Liver (tissue), 9 donors: ENCODE measurements around the gene TMEM163. TPM values are rescaled to one million over a fixed set of nuclear protein-coding genes. Genes with fewer than 3 reads are reported as not detected.

Experiments
- DNase-seq: peaks from one replicate; pipeline ENCODE4 v3.0.0-alpha.2; 2017; ENCODE audit warnings: low spot score
- H3K27ac ChIP-seq, 2 donors: one replicate each; pipeline ENCODE4 v1.7.0; 2013; ENCODE audit warnings: inconsistent platforms in 2 of 2, low read length in 2 of 2, control low read depth in 1 of 2, low read depth in 1 of 2, mild to moderate bottlenecking in 1 of 2
- H3K27me3 ChIP-seq, 4 donors: one replicate each; pipeline versions ENCODE4 v1.6.1 to v1.7.0; 2013; ENCODE audit warnings: low read length in 3 of 4, inconsistent platforms in 1 of 4, mild to moderate bottlenecking in 1 of 4, moderate library complexity in 1 of 4; ENCODE audit not compliant: control insufficient read depth in 4 of 4, insufficient read depth in 4 of 4
- H3K36me3 ChIP-seq, 4 donors: one replicate each; pipeline versions ENCODE4 v1.6.1 to v1.7.0; 2013; ENCODE audit warnings: low read length in 3 of 4, mild to moderate bottlenecking in 3 of 4, low read depth in 1 of 4, moderate library complexity in 1 of 4; ENCODE audit not compliant: control insufficient read depth in 4 of 4, insufficient read depth in 3 of 4
- H3K4me1 ChIP-seq, 4 donors: one replicate each; pipeline versions ENCODE4 v1.6.1 to v1.7.0; 2013; ENCODE audit warnings: low read length in 3 of 4, mild to moderate bottlenecking in 3 of 4, moderate library complexity in 1 of 4; ENCODE audit not compliant: control insufficient read depth in 4 of 4, insufficient read depth in 4 of 4
- H3K4me3 ChIP-seq, 3 donors: one replicate each; pipeline versions ENCODE4 v1.6.1 to v1.7.0; 2013; ENCODE audit warnings: low read length in 3 of 3, control low read depth in 1 of 3, low read depth in 1 of 3, mild to moderate bottlenecking in 1 of 3
- H3K9ac ChIP-seq, 2 donors: one replicate each; pipeline ENCODE4 v1.7.0; 2013; ENCODE audit warnings: low read length in 2 of 2, mild to moderate bottlenecking in 2 of 2, moderate library complexity in 2 of 2, control low read depth in 1 of 2, low read depth in 1 of 2
- H3K9me3 ChIP-seq, 4 donors: one replicate each; pipeline versions ENCODE4 v1.6.1 to v1.7.0; 2013; ENCODE audit warnings: low read length in 3 of 4; ENCODE audit not compliant: control insufficient read depth in 4 of 4
- EGR1 ChIP-seq, 2 donors: IDR thresholded peaks; 2 replicates each; pipeline ENCODE4 v1.6.1; 2016 to 2018; ENCODE audit warnings: antibody characterized with exemption in 2 of 2, low read depth in 2 of 2
- FOXA1 ChIP-seq: IDR thresholded peaks from 2 replicates; pipeline ENCODE4 v1.6.1; 2016; ENCODE audit warnings: antibody characterized with exemption
- FOXA2 ChIP-seq: IDR thresholded peaks from 2 replicates; pipeline ENCODE4 v1.6.1; 2016; ENCODE audit warnings: antibody characterized with exemption
- GABPA ChIP-seq, 2 donors: IDR thresholded peaks in 1 of 2; conservative IDR thresholded peaks in 1 of 2; 2 replicates each; pipeline ENCODE4 v1.6.1; 2016; ENCODE audit warnings: antibody characterized with exemption in 2 of 2, mild to moderate bottlenecking in 1 of 2, moderate library complexity in 1 of 2
- HNF4A ChIP-seq, 2 donors: conservative IDR thresholded peaks; 2 replicates each; pipeline ENCODE4 v1.6.1; 2016; ENCODE audit warnings: antibody characterized with exemption in 2 of 2, mild to moderate bottlenecking in 2 of 2
- HNF4G ChIP-seq: IDR thresholded peaks from 2 replicates; pipeline ENCODE4 v1.6.1; 2016; ENCODE audit warnings: antibody characterized with exemption
- JUND ChIP-seq, 2 donors: IDR thresholded peaks; 2 replicates each; pipeline ENCODE4 v1.6.1; 2016; ENCODE audit warnings: antibody characterized with exemption in 2 of 2
- NR2F2 ChIP-seq: IDR thresholded peaks from 2 replicates; pipeline ENCODE4 v1.6.1; 2016; ENCODE audit warnings: antibody characterized with exemption
- RAD21 ChIP-seq, 2 donors: IDR thresholded peaks; 2 replicates each; pipeline ENCODE4 v1.6.1; 2016; ENCODE audit warnings: antibody characterized with exemption in 2 of 2, mild to moderate bottlenecking in 2 of 2
- RXRA ChIP-seq, 2 donors: IDR thresholded peaks; 2 replicates each; pipeline ENCODE4 v1.6.1; 2017 to 2018; ENCODE audit warnings: antibody characterized with exemption in 2 of 2, mild to moderate bottlenecking in 1 of 2
- SP1 ChIP-seq: IDR thresholded peaks from 2 replicates; pipeline ENCODE4 v1.6.1; 2018; ENCODE audit warnings: antibody characterized with exemption, mild to moderate bottlenecking
- TAF1 ChIP-seq: conservative IDR thresholded peaks from 2 replicates; pipeline ENCODE4 v1.6.1; 2016; ENCODE audit warnings: antibody characterized with exemption, mild to moderate bottlenecking
- YY1 ChIP-seq: IDR thresholded peaks from 2 replicates; pipeline ENCODE4 v1.6.1; 2016; ENCODE audit warnings: antibody characterized with exemption, mild to moderate bottlenecking
- WGBS: extraction: QIAGEN DNeasy Blood & Tissue Kit; methylation state at CpG from one replicate; pipeline ENCODE4 v1.1.7; 2013; 5-methylcytosine and 5-hydroxymethylcytosine counted together
- polyA plus RNA-seq, 2 donors: library from polyadenylated mRNA; stranded (reverse) in 1 of 2; unstranded in 1 of 2; fragments of 200-250 nt in 1 of 2; fragments of >200 nt in 1 of 2; fragmentation: Nextera tagmentation in 1 of 2; extraction: Ambion mirVana in 1 of 2; gene quantifications; one replicate each; pipeline versions ENCODE4 v1.2.1 to v1.2.3, GENCODE V29; 2013 to 2015
- total RNA-seq, 2 donors: library from RNA; depleted of rRNA; stranded (reverse); fragments of >200 nt; gene quantifications; one replicate each; pipeline ENCODE4 v1.2.3, GENCODE V29; 2014
- TF ChIP-seq, protein P1 (sequence below): IDR thresholded peaks from 2 replicates; pipeline ENCODE4 v1.6.1; 2016; ENCODE audit warnings: antibody characterized with exemption
- TF ChIP-seq, protein P2 (sequence below): fragments of 150-350 bp; IDR thresholded peaks from 2 replicates; pipeline ENCODE4 v1.5.1; 2017; ENCODE audit warnings: improper control_type of control experiment, low read depth, low read length; ENCODE audit not compliant: missing input control
- TF ChIP-seq, protein P3 (sequence below): IDR thresholded peaks from 2 replicates; pipeline ENCODE4 v1.6.1; 2016; ENCODE audit warnings: antibody characterized with exemption, mild to moderate bottlenecking
- TF ChIP-seq, protein P4 (sequence below): IDR thresholded peaks from 2 replicates; pipeline ENCODE4 v1.6.1; 2016; ENCODE audit warnings: antibody characterized with exemption
- TF ChIP-seq, protein P5 (sequence below): IDR thresholded peaks from 2 replicates; pipeline ENCODE4 v1.6.1; 2016; ENCODE audit warnings: antibody characterized with exemption
- donor health status: healthy.
- donor health status: healthy.
- donor health status: healthy.
- donor health status: healthy.
- donor health status: healthy.

Gene TMEM163
- total and polyA plus RNA-seq, 4 donors = 0.08 to 0.48 (median 0.25) TPM

DNA sequence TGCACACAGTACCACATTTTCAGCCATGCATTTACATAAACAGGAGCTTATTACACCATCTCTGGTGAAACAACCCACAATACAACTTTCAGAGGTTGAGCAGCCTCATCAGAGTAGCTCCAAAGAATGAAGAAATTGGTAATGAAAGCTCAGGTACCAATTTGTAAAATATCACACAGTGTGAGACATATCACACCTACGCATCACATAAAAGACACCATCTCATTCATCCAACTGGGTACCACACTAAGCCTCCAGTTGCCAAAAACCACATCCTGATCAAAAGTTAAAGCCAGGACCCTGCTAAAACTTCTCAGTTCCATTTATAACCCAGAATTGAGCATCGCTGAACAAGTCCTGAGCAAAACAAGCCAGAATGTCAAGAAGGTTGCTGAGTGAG lies 4.6 kb downstream of the TMEM163 start (continued):
- TF ChIP-seq, protein P1, sequence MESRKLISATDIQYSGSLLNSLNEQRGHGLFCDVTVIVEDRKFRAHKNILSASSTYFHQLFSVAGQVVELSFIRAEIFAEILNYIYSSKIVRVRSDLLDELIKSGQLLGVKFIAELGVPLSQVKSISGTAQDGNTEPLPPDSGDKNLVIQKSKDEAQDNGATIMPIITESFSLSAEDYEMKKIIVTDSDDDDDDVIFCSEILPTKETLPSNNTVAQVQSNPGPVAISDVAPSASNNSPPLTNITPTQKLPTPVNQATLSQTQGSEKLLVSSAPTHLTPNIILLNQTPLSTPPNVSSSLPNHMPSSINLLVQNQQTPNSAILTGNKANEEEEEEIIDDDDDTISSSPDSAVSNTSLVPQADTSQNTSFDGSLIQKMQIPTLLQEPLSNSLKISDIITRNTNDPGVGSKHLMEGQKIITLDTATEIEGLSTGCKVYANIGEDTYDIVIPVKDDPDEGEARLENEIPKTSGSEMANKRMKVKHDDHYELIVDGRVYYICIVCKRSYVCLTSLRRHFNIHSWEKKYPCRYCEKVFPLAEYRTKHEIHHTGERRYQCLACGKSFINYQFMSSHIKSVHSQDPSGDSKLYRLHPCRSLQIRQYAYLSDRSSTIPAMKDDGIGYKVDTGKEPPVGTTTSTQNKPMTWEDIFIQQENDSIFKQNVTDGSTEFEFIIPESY = no peak
- TF ChIP-seq RAD21 (IDR thresholded peaks at IDR 0.05) (no peak), TAF1 (no peak), GABPA (IDR thresholded peaks at IDR 0.05 in 1 of 2, conservative IDR thresholded peaks at IDR 0.05 in 1 of 2) (no peak), HNF4A (conservative IDR thresholded peaks at IDR 0.05) (no peak), RXRA (IDR thresholded peaks at IDR 0.05) (no peak), FOXA2 (no peak)

DNA sequence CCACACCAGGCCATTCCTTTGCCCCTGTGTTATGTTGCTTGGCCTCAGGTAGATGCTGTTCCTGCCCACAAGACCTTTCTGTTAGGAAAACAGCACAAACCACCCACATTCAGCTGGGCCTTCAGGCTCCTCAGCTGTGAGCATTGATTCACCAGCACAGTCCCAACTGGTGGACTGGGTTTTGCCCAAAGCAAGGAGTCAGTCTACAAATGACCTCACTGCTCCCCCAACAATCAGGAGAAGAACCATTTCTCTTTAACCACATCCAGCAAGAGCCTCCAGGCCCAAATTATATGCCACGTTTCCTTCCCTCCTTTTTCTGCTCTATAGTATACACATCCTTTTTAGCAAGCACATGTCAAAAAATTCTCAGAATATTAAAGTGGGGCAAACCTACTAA lies 5.2 kb downstream of the TMEM163 start:
- Histone ChIP-seq H3K4me1 (peaks cover 4 to 11% (median 9%) of the 10 kb centered on the region in 4 donors), H3K9me3 (no peaks in the 10 kb centered on the region), H3K27me3 (peaks cover 0 to 22% (median 8%) of the 10 kb centered on the region in 4 donors), H3K36me3 (no peaks in the 10 kb centered on the region), H3K4me3 (no peak overlapping the region), H3K9ac (no peak overlapping the region), H3K27ac (no peak overlapping the region)
- DNase-seq = no peak
- WGBS = 92% methylated on average over 1 of the region's 1 CpG
- TF ChIP-seq, protein P1 = no peak
- TF ChIP-seq FOXA1 (no peak), RXRA (IDR thresholded peaks at IDR 0.05) (no peak), HNF4G (no peak), GABPA (IDR thresholded peaks at IDR 0.05 in 1 of 2, conservative IDR thresholded peaks at IDR 0.05 in 1 of 2) (no peak), TAF1 (no peak), YY1 (no peak), NR2F2 (no peak), HNF4A (conservative IDR thresholded peaks at IDR 0.05) (no peak), EGR1 (IDR thresholded peaks at IDR 0.05; ENCODE audit: low read depth in 2 of 2) (no peak), FOXA2 (no peak), RAD21 (IDR thresholded peaks at IDR 0.05) (no peak), JUND (IDR thresholded peaks at IDR 0.05) (no peak), SP1 (no peak)
- TF ChIP-seq, protein P2, sequence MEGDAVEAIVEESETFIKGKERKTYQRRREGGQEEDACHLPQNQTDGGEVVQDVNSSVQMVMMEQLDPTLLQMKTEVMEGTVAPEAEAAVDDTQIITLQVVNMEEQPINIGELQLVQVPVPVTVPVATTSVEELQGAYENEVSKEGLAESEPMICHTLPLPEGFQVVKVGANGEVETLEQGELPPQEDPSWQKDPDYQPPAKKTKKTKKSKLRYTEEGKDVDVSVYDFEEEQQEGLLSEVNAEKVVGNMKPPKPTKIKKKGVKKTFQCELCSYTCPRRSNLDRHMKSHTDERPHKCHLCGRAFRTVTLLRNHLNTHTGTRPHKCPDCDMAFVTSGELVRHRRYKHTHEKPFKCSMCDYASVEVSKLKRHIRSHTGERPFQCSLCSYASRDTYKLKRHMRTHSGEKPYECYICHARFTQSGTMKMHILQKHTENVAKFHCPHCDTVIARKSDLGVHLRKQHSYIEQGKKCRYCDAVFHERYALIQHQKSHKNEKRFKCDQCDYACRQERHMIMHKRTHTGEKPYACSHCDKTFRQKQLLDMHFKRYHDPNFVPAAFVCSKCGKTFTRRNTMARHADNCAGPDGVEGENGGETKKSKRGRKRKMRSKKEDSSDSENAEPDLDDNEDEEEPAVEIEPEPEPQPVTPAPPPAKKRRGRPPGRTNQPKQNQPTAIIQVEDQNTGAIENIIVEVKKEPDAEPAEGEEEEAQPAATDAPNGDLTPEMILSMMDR = no peak
- TF ChIP-seq, protein P3, sequence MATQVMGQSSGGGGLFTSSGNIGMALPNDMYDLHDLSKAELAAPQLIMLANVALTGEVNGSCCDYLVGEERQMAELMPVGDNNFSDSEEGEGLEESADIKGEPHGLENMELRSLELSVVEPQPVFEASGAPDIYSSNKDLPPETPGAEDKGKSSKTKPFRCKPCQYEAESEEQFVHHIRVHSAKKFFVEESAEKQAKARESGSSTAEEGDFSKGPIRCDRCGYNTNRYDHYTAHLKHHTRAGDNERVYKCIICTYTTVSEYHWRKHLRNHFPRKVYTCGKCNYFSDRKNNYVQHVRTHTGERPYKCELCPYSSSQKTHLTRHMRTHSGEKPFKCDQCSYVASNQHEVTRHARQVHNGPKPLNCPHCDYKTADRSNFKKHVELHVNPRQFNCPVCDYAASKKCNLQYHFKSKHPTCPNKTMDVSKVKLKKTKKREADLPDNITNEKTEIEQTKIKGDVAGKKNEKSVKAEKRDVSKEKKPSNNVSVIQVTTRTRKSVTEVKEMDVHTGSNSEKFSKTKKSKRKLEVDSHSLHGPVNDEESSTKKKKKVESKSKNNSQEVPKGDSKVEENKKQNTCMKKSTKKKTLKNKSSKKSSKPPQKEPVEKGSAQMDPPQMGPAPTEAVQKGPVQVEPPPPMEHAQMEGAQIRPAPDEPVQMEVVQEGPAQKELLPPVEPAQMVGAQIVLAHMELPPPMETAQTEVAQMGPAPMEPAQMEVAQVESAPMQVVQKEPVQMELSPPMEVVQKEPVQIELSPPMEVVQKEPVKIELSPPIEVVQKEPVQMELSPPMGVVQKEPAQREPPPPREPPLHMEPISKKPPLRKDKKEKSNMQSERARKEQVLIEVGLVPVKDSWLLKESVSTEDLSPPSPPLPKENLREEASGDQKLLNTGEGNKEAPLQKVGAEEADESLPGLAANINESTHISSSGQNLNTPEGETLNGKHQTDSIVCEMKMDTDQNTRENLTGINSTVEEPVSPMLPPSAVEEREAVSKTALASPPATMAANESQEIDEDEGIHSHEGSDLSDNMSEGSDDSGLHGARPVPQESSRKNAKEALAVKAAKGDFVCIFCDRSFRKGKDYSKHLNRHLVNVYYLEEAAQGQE = no peak
- TF ChIP-seq, protein P4, sequence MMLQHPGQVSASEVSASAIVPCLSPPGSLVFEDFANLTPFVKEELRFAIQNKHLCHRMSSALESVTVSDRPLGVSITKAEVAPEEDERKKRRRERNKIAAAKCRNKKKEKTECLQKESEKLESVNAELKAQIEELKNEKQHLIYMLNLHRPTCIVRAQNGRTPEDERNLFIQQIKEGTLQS = no peak
- TF ChIP-seq, protein P5, sequence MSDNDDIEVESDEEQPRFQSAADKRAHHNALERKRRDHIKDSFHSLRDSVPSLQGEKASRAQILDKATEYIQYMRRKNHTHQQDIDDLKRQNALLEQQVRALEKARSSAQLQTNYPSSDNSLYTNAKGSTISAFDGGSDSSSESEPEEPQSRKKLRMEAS = no peak
